C4-2B (cell line): ENCODE results near the gene KATNIP.

Experiments used
- CTCF ChIP-seq: fragments of 450-650 bp; conservative IDR thresholded peaks from 2 replicates; pipeline ENCODE4 v1.5.1; 2017; ENCODE audit warnings: mild to moderate bottlenecking
- ZFX ChIP-seq: fragments of 450-650 bp; IDR thresholded peaks from 2 replicates; pipeline ENCODE4 v1.6.1; 2017

GRCh38 chr16:27505297-27506236 lies 44.4 kb upstream of the KATNIP start:
- TF ChIP-seq CTCF (no peak), ZFX (no peak)
